Parathyroid adenoma (tissue), 2 donors: Measurements from ENCODE around the gene FMNL3.
"Not testable (repeated sequence)": the region's sequence is repeated elsewhere in the genome, so short reads cannot be mapped to it uniquely, and the experiment has no call there.

ENCODE experiments used
- H2AFZ ChIP-seq: fragments of 300-600 bp; sonication (generic); one replicate; pipeline ENCODE4 v1.7.0; 2017; ENCODE audit warnings: antibody characterized with exemption, mild to moderate bottlenecking
- H3K27ac ChIP-seq: fragments of 300-600 bp; sonication (generic); one replicate; pipeline ENCODE4 v1.7.0; 2017
- H3K27me3 ChIP-seq: fragments of 300-600 bp; sonication (generic); one replicate; pipeline ENCODE4 v1.7.0; 2017; ENCODE audit warnings: low read length; ENCODE audit not compliant: control insufficient read depth, insufficient read depth
- H3K36me3 ChIP-seq: fragments of 300-600 bp; sonication (generic); one replicate; pipeline ENCODE4 v1.7.0; 2017; ENCODE audit warnings: low read length; ENCODE audit not compliant: control insufficient read depth, insufficient read depth
- H3K4me1 ChIP-seq: fragments of 300-600 bp; sonication (generic); one replicate; pipeline ENCODE4 v1.7.0; 2017; ENCODE audit warnings: control low read depth
- H3K4me2 ChIP-seq: fragments of 300-600 bp; sonication (generic); one replicate; pipeline ENCODE4 v1.7.0; 2017; ENCODE audit warnings: low read length
- H3K4me3 ChIP-seq: fragments of 300-600 bp; sonication (generic); one replicate; pipeline ENCODE4 v1.7.0; 2017; ENCODE audit warnings: low read depth, low read length
- H3K79me2 ChIP-seq: fragments of 300-600 bp; sonication (generic); one replicate; pipeline ENCODE4 v1.7.0; 2017; ENCODE audit warnings: control low read depth
- H3K9ac ChIP-seq: fragments of 300-600 bp; sonication (generic); one replicate; pipeline ENCODE4 v1.7.0; 2017; ENCODE audit warnings: mild to moderate bottlenecking
- H3K9me3 ChIP-seq: fragments of 300-600 bp; sonication (generic); one replicate; pipeline ENCODE4 v1.7.0; 2017; ENCODE audit warnings: low read length; ENCODE audit not compliant: control insufficient read depth
- CTCF ChIP-seq: fragments of 300-600 bp; sonication (generic); IDR thresholded peaks from one replicate; pipeline ENCODE4 v1.7.0; 2017; ENCODE audit warnings: antibody characterized with exemption, mild to moderate bottlenecking
- donor health status: primary hyperparathyroidism.

Gene FMNL3

GRCh38 chr12:49748306-49748705 lies 41.1 kb upstream of the FMNL3 start:
- Histone ChIP-seq H3K9ac (no peak overlapping the region), H3K79me2 (peaks cover 92% of the 10 kb centered on the region), H3K36me3 (no peaks in the 10 kb centered on the region), H2AFZ (no peak overlapping the region), H3K9me3 (no peaks in the 10 kb centered on the region), H3K4me1 (peaks cover 13% of the 10 kb centered on the region), H3K4me3 (no peak overlapping the region), H3K27ac (no peak overlapping the region), H3K4me2 (no peak overlapping the region), H3K27me3 (no peaks in the 10 kb centered on the region)
- no peak for TF ChIP-seq CTCF

DNA sequence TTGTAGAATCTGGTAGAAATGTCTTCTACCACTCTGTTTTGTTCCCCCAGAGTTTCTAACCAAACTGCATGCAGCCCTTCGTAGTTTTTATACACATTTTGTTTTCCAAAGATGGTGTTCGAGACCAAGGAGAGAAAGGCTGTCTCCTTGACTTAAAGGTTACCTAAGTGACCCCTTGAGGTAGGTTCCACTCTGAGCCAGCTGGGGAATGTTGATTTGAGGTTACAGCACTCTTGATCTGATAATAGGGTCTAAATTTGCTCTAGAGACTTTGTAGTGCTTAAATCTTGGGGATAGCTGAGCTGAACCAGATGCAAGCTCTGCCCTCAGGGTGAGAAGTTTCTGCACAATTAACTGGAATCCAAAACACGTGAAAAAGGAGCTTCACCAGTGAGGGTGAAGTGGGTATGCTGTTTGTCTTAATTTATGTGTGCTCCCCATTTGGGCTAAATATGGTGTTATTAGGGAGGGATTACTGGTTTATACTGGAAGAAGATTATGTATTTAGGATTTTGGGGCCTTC lies 37.2 kb upstream of the FMNL3 start:
- TF ChIP-seq CTCF: no peak
- Histone ChIP-seq H3K4me3 (no peak overlapping the region), H3K4me2 (no peak overlapping the region), H3K9me3 (no peaks in the 10 kb centered on the region), H3K79me2 (peaks cover 66% of the 10 kb centered on the region), H3K36me3 (no peaks in the 10 kb centered on the region), H3K4me1 (peaks cover 2% of the 10 kb centered on the region), H3K9ac (no peak overlapping the region), H3K27me3 (no peaks in the 10 kb centered on the region), H3K27ac (no peak overlapping the region), H2AFZ (no peak overlapping the region)

DNA sequence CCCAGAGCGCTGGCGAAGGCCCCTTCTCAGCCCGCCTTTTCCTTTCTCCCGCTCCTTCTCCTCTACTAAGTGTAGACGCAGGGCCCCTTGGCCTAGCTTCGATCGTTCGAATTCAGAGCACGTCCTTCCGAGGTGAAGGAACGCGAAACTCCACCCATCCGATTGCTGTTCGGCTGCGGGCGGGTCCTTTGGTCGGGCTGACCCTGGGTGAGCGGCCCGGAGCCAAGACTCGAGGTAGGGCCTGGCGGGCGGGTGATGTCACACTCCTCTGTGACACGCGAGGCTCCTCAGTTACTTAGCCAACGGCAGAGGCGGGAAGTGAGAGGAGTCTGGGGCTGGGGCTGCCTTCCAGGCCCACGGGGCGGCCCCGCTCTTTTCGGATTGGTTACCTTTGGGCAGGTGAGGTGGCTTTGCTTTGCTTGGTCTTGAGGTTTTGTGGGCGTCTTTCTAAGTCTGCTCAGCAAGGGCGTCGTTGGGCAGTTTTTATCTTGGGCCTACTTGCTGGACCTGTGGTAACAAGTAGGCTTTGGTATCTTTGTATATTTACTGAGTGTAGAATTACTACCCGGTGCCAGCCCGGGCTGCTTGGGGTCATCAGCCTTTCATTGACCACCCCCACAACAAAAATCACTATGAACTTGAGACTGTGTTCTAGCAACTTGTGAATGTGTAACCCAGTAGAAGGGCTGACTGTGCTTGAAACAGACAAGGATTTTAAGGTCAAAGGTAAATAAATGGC lies 34.8 kb upstream of the FMNL3 start:
- Histone ChIP-seq H3K9ac (peak overlapping the region; percentile 94), H3K4me1 (peaks cover 2% of the 10 kb centered on the region), H3K79me2 (peaks cover 44% of the 10 kb centered on the region), H3K9me3 (no peaks in the 10 kb centered on the region), H3K27me3 (no peaks in the 10 kb centered on the region), H3K4me2 (peak overlapping the region; percentile 80), H3K27ac (peak overlapping the region; percentile 98), H2AFZ (peak overlapping the region; percentile 85), H3K36me3 (no peaks in the 10 kb centered on the region), H3K4me3 (peak overlapping the region; percentile 93)
- TF ChIP-seq CTCF: no peak

DNA sequence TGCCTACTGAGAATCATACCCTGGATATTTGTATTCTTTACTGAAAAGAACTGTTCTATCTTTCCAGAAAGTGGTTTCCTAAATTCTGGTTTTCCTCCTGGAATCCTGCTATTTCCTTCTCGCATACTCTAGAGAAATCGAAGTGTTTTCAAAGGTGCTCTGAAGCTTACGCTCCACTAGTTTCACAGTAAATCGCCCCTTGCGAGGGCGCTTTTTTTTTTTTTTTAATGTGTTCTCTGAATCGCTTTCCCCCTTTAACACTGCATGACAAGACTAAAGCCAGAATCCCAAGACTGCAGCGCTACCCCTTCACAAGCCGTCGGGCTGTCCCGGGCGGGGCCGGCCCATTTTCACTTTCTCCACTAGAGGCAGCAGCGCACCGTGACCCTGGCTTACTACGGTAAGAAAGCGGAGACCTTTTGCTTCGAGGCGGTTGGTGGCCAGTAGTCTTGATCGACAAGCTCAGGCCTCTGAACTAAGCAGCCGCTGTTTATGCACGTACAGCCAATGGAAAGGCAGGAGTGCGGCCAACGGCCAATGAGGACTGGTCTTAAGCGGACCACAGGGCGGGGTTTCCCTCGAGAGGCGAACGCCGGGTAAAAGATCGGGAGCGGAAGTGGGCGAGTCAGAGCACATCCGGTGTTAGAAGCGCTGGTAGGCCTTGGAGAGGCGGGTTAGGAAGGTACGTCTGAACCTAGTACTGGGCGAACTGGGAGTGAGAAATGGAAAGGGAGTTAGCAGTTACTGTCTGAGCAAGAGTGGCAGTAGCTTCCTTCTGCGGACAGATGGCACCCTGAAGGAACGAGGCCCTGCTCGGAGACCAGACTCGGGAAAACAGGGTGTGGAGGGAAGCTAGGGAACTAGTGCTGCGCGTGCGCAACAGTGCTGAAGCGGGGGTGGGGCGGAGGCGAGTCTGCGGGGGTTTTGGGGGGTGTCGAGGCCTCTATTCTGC lies 34.0 kb upstream of the FMNL3 start, which contains the start of gene TMBIM6:
TMBIM6 (plus strand) TSS at position 628 of the 952 bp plus-strand sequence. CDS start 10,937 bp downstream, outside the sequence.
- Histone ChIP-seq H3K4me3 (peak within 1 kb of the TSS; percentile 93), H3K27me3 (no peaks in the 10 kb centered on the region), H3K27ac (peak within 1 kb of the TSS; percentile 98), H3K79me2 (peaks cover 36% of the 10 kb centered on the region), H3K4me1 (peaks cover 2% of the 10 kb centered on the region), H3K4me2 (peak within 1 kb of the TSS; percentile 80), H3K9ac (peak within 1 kb of the TSS; percentile 94), H2AFZ (peak within 1 kb of the TSS; percentile 88), H3K9me3 (no peaks in the 10 kb centered on the region), H3K36me3 (no peaks in the 10 kb centered on the region)
- TF ChIP-seq CTCF: peak; percentile 100

- not testable (repeated sequence) for H3K27ac ChIP-seq
These were observed 33.1 kb upstream of the FMNL3 start for GRCh38 chr12:49740277-49740676.

GRCh38 chr12:49738721-49739120 lies 31.5 kb upstream of the FMNL3 start:
- H3K27me3 ChIP-seq, H2AFZ ChIP-seq, H3K4me1 ChIP-seq, H3K4me2 ChIP-seq, H3K9me3 ChIP-seq, H3K36me3 ChIP-seq, H3K27ac ChIP-seq, H3K9ac ChIP-seq, H3K4me3 ChIP-seq: not testable (repeated sequence)
- peaks cover 14% of the 10 kb centered on the region for H3K79me2 ChIP-seq

More at GRCh38 chr12:49740277-49740676, 33.1 kb upstream of the FMNL3 start:
- not testable (repeated sequence) for H2AFZ ChIP-seq, H3K4me2 ChIP-seq, H3K27me3 ChIP-seq, H3K4me3 ChIP-seq, H3K9me3 ChIP-seq, H3K4me1 ChIP-seq, H3K36me3 ChIP-seq, H3K9ac ChIP-seq
- H3K79me2 ChIP-seq: peaks cover 26% of the 10 kb centered on the region

DNA sequence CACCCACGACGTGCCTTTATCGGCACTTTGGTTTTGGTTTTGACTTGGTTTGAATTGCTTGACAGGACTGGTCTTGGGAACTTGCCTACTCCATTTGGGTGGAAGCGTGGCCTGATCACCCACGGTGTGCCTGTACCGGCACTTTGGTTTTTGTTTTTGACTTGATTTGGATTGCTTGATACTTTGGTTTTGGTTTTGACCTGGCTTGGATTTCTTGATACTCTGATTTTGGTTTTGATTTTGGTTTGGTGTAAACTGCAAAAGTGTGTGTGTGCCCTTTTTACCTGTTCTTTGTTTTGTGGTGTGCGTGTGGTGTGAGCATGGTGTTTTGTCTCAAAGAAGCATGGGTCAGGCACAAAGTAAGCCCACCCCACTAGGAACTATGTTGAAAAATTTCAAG lies 27.7 kb upstream of the FMNL3 start:
- H3K36me3 ChIP-seq, H3K79me2 ChIP-seq, H3K9ac ChIP-seq, H3K4me3 ChIP-seq, H3K9me3 ChIP-seq, H3K27ac ChIP-seq, H2AFZ ChIP-seq, H3K4me1 ChIP-seq, H3K4me2 ChIP-seq, H3K27me3 ChIP-seq: not testable (repeated sequence)
